Posterior vena cava (tissue), 2 donors: ENCODE measurements around the gene TCERG1. TPM values are rescaled to one million over a fixed set of nuclear protein-coding genes. Genes with fewer than 3 reads are reported as not detected.

Experiments
- DNase-seq: peaks from one replicate; pipeline ENCODE4 v3.0.0-alpha.2; 2020; ENCODE audit warnings: low spot score
- intact Hi-C, 2 donors: fragments of 100-400 bp; cut with DNase I; formaldehyde crosslinking; loops; one replicate each; pipeline versions ENCODE4 v1.14.1 to v1.14.2; 2022 to 2023
- total RNA-seq, 2 donors: library from RNA; stranded (reverse); fragmentation: NEBNext Ultra II Directional; extraction: Animal tissue kit (Norgen Biotek cat#: 25700); gene quantifications; one replicate each; pipeline ENCODE4 v1.2.1, GENCODE V29; 2021
- donor health status: DM: yes; HTN: yes; CAD: no.
- donor health status: DM: yes; HTN: yes; CAD: no.

Gene TCERG1
- total RNA-seq, 2 donors from 2014 or later = 41.7 to 49.9 TPM

DNA sequence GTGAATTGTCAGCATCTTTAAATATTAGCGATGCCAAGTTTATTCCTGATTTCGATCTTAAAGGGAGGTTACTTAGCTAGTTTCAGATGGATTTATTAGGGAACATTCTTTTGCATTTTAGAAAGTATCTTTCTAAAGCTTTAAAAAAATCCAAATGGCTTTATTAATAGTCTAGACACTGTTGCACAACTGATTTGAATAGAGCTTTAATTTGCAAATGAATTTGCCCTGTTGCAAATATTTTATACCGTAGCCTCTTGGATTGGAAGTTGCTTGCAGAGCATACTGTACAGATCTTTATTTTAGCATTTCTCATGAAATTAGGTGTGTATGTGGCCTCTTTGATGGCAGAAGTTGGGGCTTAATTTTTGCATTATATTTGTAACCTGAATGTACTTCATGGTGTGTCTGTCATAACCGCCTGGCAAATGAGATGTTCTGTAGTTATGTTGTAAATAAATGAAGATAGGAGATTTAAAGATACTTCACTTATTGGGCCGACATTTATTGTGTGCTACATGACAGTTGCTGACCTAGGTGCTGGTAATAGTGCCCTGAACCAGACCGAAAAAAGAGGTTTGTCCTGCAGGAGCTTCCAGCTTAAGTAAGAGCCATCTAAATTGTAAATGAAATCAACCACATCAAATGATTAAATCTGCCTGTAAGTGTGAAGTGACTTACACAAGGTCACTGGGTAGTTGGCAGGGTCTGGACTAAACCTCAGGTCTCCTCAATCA, 1.8 kb downstream of the TCERG1 start:
- DNase-seq = no peak
- intact Hi-C loops = no loop called here

DNA sequence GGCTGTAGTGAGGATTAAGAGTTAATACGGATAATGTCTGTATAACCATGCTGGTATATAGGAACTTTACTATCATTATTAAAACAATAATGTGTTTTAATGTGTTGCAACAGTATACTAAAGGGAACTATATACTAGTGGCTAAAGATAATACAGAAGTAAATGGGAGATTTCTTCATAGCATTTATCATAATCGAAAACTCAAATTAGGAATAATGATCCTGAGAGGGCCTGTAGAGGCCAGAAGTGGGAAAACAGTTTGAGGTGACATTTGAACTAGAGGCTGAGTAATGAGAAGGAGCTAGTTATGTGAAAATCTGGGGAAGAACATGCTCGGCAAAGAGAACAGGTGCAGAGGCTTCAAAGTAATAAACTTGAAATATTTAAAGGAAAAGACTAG, 2.9 kb downstream of the TCERG1 start:
- intact Hi-C loops = no loop called here

DNA sequence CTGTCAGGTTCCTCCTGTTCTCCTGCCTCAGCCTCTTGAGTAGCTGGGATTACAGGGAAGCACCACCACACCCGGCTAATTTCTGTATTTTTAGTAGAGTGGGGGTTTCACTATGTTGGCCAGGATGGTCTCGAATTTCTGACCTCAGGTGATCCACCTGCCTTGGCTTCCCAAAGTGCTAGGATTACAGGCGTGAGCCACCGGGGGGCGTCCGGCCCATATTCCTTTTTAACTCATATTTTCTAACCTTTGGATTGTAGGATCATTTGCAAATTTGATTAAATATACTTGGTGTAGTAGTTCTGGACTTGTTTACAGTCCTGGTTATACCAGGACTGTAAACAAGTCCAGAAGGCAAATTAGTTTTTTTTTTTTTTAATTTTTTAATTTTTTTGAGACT, 4.3 kb downstream of the TCERG1 start:
- intact Hi-C loops = no loop called here
- DNase-seq = no peak

More for the DNA sequence above, 2.9 kb downstream of the TCERG1 start:
- no peak for DNase-seq

DNA sequence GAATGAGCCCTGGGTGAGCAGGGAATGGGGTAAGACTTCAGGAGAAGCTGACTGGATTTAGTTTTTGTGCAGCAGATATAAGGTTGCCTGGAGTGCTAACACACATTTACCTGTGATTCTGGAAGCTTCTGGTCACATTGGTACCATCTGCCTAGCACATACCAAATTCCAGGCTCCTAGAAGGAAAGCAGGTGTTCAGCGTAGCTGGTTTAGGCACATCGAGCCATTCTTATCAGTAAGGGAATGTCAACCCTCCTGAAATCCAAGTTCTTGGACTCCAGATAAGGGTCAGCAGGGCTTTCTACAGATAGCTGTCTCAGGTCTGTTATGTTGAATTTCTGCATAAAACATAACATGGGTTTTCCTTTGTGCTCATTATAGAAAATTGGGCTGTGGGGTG, 10.3 kb downstream of the TCERG1 start:
- DNase-seq = no peak
- intact Hi-C loops = no loop called here

DNA sequence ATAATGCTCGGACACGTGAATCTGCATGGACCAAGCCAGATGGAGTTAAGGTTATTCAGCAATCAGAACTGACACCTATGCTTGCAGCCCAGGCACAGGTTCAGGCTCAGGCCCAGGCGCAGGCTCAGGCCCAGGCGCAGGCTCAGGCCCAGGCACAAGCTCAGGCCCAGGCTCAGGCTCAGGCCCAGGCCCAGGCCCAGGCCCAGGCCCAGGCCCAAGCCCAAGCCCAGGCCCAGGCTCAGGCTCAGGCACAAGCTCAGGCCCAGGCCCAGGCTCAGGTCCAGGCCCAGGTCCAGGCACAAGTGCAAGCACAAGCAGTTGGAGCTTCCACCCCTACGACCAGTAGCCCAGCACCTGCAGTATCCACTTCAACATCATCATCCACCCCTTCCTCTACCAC, 11.8 kb downstream of the TCERG1 start:
- intact Hi-C loops = no loop called here
- no peak for DNase-seq

DNA sequence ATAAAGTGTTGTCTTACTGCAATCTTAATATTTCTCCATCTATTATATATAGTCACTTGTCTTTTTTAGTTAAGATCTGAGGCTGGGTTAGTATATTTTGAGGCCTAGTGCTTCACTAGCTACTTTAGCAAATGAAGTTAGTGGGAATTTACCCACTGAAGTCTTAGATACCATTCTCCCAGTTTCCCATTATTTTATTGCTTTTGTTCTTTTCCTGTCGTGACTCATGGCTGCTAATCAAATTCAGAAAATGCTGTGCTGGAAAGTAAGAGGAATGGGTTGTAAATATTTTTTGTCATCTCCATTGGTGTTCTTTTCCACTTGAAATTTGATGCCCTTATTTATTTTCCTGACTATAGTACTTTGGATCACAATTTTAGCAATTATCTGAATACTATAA, 14.2 kb downstream of the TCERG1 start:
- DNase-seq = no peak
- intact Hi-C loops = no loop called here

DNA sequence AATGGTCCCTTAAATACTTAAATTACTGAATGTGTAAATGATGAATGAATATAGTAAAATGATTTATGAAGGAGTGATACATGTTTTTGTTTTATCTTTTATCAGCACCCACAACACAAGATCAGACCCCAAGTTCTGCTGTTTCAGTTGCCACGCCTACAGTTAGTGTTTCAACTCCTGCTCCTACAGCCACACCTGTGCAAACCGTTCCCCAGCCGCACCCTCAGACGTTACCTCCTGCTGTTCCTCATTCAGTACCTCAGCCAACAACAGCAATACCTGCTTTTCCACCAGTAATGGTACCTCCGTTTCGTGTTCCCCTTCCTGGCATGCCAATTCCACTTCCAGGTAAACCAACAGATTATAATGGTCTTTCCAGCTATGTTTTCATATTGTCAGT, 16.3 kb downstream of the TCERG1 start:
- intact Hi-C loops = no loop called here
- DNase-seq = no peak

DNA sequence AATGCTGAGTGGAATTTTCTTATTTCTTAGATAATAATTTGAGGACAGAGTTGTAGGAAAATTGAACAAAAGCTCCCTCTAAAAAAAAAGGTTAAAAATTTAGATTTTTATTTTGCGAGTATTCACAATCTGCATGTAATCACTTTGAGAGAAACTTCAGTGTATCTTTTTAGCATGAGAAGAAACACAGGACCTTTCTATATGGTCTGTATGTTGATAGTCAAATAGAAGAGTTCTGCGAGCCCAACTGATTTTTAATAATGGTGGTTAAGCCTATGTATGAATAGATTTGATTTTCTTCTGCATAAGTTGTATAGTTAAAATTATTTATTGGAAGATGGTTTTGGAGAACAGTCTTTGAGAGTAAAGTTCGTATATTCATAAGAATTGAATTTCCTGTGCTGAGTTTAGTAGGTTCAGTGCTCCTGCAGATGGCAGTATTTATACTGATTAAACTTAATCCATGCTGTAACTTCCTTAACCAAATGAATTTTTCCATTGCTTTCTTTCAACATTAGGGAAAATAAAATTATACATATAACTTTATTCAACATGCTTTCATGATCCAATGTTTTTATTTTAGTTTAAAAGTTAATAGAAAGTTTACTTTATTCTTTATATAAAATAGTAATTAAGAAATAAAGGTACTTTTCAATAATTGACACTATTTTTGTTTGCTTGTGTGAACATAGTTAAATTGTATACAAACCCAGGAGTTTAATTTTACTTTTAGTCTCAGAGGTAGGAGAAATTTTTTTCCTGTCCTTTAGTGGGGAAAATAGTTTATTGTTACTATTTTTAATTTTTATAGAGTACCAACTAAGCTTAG, 19.6 kb downstream of the TCERG1 start:
- DNase-seq = no peak
- intact Hi-C loops = no loop called here

DNA sequence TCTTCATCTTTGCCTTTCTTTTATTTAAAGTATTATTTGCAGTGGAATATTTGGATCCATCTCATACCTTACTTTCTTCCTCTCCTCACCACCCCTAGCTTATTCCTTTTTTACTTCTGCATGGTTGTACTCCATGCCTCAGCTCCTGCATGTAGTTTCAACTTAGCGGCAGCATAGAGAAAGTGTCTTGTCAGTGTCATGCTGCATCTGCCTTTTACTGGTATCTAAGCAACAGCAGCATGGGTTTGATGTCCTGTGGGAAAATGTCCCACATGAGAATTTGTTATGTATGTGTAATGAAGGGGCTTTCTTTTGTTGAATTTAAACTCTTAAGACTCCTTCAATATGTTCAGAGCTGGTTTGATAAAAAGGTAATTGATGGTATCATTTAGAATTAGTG, 20.6 kb downstream of the TCERG1 start:
- no peak for DNase-seq
- intact Hi-C loops = no loop called here

DNA sequence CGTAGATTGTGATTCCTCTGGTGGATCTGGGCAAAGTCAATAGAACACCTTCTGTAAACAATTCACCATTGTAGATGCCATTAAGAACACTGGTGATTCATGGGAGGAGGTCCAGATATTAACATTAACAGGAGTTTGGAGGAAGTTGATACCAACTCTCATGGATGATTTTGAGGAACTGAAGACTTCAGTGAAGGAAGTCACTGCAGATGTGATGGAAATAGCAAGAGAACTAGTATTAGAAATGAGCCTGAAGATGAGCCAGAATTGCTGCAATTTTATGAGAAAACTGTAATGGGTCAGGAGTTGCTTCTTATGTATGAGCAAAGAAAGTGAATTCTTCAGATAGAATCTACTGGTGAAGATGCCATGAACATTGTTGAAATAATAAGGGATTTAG, 26.9 kb downstream of the TCERG1 start:
- intact Hi-C loops = no loop called here
- DNase-seq = no peak

DNA sequence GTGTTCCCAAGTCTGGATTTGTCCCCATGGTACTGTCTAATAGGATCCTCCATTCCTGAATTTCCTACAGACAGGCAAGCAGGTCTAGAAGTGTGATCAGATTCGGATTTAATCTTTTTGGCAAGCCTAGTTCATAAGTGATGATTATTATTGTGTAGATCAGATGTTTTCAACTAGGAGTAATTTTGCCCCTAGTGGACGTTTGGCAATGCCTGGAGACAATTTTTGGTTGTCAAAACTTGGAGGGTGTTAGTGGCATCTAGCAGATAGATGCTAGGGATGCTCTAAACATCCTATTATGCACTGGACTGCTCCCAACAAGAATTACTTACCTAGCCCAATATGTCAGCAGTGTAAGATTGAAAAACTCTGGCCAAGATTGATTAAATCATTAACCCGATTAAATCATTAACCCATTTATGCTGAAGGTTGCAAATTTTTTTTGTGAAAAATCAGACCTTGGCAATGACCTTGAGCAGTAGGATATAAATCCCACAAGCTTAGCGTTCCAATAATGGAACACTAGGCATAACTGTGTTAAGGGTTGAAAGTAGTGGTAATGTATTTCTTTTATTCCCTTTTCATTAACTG, 28.2 kb downstream of the TCERG1 start:
- no peak for DNase-seq
- intact Hi-C loops = no loop called here

DNA sequence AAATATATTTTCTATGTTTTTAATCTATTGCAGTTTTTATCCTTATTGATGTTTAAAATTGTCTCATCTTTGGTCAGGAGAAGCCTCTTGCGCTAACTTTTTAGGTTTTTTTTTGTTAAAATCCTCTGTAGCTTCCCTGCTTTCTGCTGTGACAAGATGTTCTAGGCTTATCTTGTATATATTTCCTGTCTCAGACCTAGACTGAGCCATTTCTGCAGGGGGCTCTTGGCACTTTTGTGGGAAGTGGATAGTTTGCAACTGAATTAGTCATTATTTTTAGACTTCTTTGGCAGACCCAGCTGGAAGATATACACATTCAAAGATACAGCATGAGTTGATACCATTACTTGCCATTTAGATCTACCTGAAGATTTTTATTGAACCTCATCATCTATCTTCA, 28.8 kb downstream of the TCERG1 start:
- intact Hi-C loops = no loop called here
- no peak for DNase-seq

DNA sequence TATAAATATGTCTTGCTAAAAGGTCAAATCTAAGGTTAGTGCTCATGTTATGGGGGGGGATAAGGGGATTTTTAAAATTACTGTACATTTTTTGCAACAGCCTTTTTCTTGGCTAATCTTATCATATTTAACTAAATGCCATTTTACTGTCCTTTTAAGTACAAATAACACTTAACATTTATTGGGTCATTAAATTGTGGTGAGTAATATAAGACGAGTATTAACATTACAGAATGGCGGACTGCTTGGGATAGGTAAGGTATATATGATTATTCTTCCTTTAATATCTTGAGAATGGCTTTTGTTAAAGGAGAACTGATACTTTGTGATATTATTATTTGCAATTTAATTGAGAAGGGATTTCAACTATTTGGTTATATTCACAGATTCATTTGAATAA, 35.6 kb downstream of the TCERG1 start:
- intact Hi-C loops = no loop called here
- no peak for DNase-seq

DNA sequence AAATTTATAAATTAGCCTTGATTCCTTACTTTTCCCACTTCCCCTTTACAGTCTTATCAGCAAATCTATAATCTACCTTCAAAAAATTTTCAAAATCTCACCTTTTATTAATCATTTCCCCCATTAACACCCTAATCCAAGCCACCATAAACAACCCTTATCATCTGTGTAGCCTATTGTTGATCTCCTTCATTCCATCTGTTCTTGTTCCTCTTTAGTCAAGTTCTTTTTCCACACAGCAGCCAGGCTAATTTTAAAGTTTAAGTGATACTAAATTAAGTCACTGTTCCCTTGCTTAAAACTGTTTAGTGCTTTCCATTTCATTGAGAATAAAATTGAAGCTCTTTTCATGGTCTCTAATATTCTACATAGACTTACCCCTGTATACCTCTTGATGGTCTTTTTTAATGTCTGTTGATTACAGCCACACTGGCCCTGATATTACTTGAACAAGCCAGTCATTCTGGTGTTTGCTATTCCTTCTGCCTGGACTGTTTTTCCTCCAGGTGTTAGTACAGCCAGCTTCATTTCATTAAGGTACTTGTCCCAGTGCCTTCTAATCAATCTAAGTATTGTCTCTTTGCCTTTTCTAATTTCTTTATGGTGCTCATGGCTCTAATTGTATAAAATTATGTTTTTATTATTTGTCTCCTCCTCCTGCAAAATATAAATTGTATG, 37.7 kb downstream of the TCERG1 start:
- no peak for DNase-seq
- intact Hi-C loops = no loop called here

DNA sequence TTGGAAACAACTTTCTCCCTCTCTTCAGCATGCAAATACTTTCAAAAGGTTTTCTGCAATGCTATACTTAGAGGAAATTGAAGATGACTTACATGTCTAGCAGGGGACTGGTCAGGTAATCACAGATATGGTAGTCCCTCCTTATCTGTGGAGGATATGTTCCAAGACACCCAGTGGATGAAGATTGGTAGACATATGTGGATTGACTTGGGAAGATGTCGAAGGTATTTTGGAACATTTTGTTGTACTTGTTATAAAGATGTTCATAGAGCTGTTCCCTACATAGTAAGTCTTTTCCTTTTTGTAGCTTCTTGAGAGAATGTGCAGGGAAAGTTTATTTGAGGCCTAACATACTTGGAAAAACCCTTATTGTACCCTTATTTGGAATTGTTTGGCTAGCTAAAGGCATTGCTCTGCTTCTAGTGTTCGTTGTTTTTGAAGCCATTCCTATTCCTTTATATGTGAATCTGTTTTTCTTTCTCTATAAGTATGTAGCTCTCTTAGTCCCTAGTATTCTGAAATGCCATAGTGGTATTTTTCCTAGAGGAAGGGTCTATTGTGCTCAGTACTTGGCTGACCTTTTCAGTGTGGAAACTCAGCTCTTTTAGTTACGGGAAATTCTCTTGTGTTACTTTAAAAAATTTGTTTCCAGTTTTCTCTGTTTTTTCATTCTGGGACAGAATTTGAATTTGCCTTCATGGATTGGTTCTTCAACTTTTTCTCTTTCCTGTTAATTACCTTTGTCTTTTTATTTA, 43.1 kb downstream of the TCERG1 start:
- DNase-seq = no peak
- intact Hi-C loops = no loop called here

DNA sequence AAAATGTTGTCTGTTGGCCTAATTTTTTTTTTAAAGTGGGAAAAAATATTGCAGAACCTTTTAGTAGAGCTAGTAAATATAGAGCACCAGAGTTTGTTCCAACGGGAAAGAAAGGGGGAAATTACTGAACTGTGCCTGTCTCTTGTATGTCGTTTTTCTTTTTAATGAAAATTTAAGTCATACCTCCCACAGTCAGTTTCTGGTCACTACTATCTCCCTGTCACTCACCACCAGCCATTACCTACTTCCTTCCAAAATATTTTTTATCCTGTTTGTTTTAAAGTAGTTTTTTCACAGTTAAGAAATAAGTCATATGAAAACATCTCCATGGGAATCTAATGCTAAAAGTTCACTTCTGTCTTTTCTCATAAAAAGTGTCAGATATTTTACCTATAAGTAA, 47.5 kb downstream of the TCERG1 start:
- intact Hi-C loops = no loop called here
- DNase-seq = no peak

DNA sequence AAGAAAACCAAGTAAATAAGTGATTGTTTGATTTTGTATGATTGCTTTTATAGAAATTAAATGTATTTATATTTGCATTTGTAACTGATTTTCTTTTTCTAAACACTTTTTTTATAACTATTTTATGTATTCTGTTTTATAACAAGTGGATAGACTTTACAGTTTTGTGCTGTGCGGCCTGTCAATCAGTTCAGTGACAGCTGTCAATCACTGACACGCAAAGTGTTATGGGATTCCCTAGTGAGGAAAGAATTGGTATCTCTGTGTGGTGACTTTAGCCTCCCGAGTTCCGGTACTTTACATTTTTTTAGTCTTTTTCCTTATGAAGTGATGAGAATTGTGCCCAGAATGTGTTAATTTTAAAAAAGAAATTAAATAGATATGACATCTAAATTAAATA, 52.5 kb downstream of the TCERG1 start:
- no peak for DNase-seq
- intact Hi-C loops = no loop called here

DNA sequence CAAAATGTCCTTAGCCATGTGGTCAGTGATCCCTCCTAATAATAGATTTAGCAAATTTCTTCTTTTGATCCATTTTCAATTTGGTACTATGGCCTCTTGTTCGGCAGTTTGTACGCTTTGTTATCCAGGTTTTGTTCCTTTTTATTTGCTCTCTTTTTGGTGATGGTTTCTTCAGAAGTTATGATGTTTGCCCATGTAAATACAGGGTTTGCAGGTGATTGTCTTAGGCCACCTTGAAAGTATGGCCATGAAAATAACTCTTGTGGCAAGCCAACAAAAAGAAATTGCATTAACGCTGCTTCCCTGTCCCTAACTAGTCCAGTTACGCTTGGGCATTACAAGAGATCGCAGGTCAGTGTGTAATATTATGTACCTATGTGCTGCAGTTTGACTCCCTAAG, 60.3 kb downstream of the TCERG1 start:
- intact Hi-C loops = no loop called here
- DNase-seq = no peak

DNA sequence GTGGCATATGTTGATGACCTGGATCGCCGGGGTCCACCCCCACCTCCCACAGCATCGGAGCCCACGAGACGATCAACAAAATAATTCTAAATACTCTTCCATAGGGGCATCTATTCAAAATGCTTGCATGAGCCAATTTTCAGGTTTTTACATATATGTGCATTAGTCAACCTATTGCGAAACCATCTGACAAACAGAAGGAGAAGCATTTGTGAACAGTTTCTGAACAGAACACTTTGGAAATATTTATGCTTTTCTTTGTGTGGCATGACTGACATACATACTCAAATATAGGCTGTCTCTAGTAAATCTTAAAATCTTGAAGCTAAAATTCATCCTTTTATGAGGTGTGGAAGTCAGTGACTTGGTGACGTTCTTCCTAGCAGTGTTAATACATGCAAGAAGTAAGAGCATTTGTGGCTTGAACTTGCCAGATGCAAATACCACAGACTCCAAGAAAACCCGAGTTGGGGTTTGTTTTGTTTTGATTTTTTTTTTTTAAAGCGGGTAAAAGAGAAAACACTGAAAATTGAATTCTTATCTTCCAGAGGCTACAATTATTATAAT, 63.5 kb downstream of the TCERG1 start:
- no peak for DNase-seq
- intact Hi-C loops = no loop called here
